ENCODE results near the gene TSPAN4. TPM values are rescaled to one million over a fixed set of nuclear protein-coding genes. Genes with fewer than 3 reads are reported as not detected.

Gene TSPAN4
- total RNA-seq, 3 donors from 2014 or later (not counting 1 experiment from before 2014, with no cell fraction given): 11.2 to 18.6 (median 14.6) TPM

DNA sequence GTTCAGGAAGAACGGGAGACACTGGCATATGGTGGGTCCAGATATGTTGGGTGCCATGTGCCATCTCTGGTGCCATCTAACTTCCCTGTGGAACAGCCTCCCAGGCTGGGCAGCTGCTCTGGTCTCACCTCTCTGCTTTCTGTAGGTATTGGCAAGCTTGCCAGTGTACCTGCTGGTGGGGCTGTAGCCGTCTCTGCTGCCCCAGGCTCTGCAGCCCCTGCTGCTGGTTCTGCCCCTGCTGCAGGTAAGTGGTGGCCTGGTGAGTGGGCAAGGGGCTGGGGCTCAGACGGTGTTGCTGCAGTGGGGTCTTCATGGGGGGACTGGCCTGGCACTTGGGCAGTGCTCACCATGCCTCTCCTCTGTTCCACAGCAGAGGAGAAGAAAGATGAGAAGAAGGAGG lies 30.3 kb upstream of the TSPAN4 start:
- intact Hi-C loops (cut with micrococcal nuclease): no loop called here
- no peaks in the 10 kb centered on the region for H3K9me3 Mint-ChIP-seq
- Histone ChIP-seq H3K9me3 (ENCODE audit: control insufficient read depth, insufficient read depth, low read length) (no peaks in the 10 kb centered on the region), H3K27me3 (ENCODE audit: control insufficient read depth, insufficient read depth, low read length) (no peaks in the 10 kb centered on the region), H3K4me1 (ENCODE audit: control insufficient read depth, insufficient read depth, low read length) (peaks cover 29% of the 10 kb centered on the region), H3K36me3 (ENCODE audit: control insufficient read depth, insufficient read depth, low read length) (peaks cover 26% of the 10 kb centered on the region), H3K27ac (ENCODE audit: low read length) (no peak overlapping the region), H3K4me3 (ENCODE audit: low read length) (no peak overlapping the region)
- H3K4me1 Mint-ChIP-seq: peaks cover 22 to 26% of the 10 kb centered on the region in 2 donors
- H3K36me3 Mint-ChIP-seq: no peaks in the 10 kb centered on the region
- WGBS (ENCODE audit: insufficient coverage): 91% methylated on average over 3 of the region's 3 CpGs
- TF ChIP-seq, protein P1, sequence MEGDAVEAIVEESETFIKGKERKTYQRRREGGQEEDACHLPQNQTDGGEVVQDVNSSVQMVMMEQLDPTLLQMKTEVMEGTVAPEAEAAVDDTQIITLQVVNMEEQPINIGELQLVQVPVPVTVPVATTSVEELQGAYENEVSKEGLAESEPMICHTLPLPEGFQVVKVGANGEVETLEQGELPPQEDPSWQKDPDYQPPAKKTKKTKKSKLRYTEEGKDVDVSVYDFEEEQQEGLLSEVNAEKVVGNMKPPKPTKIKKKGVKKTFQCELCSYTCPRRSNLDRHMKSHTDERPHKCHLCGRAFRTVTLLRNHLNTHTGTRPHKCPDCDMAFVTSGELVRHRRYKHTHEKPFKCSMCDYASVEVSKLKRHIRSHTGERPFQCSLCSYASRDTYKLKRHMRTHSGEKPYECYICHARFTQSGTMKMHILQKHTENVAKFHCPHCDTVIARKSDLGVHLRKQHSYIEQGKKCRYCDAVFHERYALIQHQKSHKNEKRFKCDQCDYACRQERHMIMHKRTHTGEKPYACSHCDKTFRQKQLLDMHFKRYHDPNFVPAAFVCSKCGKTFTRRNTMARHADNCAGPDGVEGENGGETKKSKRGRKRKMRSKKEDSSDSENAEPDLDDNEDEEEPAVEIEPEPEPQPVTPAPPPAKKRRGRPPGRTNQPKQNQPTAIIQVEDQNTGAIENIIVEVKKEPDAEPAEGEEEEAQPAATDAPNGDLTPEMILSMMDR (IDR thresholded peaks at IDR 0.05): no peak
- no peak for ATAC-seq
- H3K4me3 Mint-ChIP-seq: peak overlapping the region; percentile 25
- H3K27ac Mint-ChIP-seq: no peak overlapping the region
- DNase-seq: no peak
- H3K27me3 Mint-ChIP-seq (ENCODE audit: low read depth in 2 of 2): no peaks in the 10 kb centered on the region

DNA sequence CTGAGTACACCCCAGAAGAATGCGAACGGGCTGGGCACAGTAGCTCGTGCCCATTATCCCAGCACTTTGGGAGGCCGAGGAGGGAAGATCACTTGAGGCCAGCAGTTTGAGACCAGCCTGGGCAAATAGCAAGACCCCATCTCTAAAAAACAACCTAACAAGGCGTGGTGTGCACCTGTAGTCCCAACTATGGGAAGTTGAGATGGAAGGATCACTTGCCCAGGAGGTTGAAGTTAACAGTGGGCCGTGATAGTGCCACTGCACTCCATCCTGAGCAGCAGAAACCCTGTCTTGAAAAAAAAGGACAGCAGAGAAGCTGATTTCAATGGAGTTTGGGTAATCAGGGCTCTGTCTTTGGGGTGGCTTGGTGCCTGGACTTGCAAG lies 29.6 kb upstream of the TSPAN4 start:
- H3K9me3 Mint-ChIP-seq: no peaks in the 10 kb centered on the region
- ATAC-seq (no peak), DNase-seq (no peak)
- H3K4me3 ChIP-seq (ENCODE audit: low read length): no peak overlapping the region
- TF ChIP-seq, protein P1 (IDR thresholded peaks at IDR 0.05): no peak
- H3K27me3 ChIP-seq (ENCODE audit: control insufficient read depth, insufficient read depth, low read length): no peaks in the 10 kb centered on the region
- peaks cover 29% of the 10 kb centered on the region for H3K4me1 ChIP-seq (ENCODE audit: control insufficient read depth, insufficient read depth, low read length)
- 97% methylated on average over 6 of the region's 6 CpGs for WGBS (ENCODE audit: insufficient coverage)
- no peaks in the 10 kb centered on the region for H3K36me3 Mint-ChIP-seq
- H3K27ac Mint-ChIP-seq: no peak overlapping the region
- H3K9me3 ChIP-seq (ENCODE audit: control insufficient read depth, insufficient read depth, low read length): no peaks in the 10 kb centered on the region
- no peak overlapping the region for H3K4me3 Mint-ChIP-seq
- H3K36me3 ChIP-seq (ENCODE audit: control insufficient read depth, insufficient read depth, low read length): peaks cover 26% of the 10 kb centered on the region
- no peak overlapping the region for H3K27ac ChIP-seq (ENCODE audit: low read length)
- intact Hi-C loops (cut with micrococcal nuclease): no loop called here
- no peaks in the 10 kb centered on the region for H3K27me3 Mint-ChIP-seq (ENCODE audit: low read depth in 2 of 2)
- peaks cover 22% of the 10 kb centered on the region in 2 donors for H3K4me1 Mint-ChIP-seq

DNA sequence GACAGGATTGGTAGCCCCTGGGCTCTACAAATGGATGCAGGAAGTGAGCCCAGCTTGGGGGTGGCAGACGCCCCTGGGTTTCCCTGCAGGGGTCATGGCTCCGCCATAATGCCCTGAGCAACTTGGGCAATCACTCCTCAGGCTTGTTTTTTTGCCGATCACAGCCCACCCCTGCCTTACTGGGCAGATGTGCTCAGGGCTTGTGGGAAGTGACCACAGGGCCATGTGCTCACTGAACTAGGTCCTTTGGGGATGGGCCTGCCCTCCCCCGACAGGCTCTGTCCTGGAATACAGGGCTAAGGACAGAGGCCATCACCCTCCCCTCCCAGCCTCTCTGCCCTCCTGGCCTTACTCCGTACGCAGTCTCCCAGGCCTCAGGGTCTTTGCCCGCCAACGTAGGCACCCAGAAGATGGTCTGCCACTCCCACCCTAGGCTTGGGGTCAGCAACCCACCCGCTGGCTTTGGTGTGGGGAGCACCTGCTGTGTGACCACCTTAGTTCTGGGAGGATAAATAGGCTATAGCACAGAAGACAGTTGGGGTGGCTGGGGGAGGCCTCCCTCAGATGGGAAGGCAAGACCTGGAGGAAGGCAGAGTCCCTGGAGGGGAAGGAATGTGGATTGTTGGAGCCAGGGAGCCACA lies 29.1 kb upstream of the TSPAN4 start:
- Mint-ChIP-seq H3K27ac (no peak overlapping the region), H3K9me3 (no peaks in the 10 kb centered on the region), H3K36me3 (no peaks in the 10 kb centered on the region), H3K4me1 (peaks cover 19 to 20% of the 10 kb centered on the region in 2 donors), H3K4me3 (peak overlapping the region; percentile 1), H3K27me3 (ENCODE audit: low read depth in 2 of 2) (no peaks in the 10 kb centered on the region)
- intact Hi-C loops (cut with micrococcal nuclease): no loop called here
- WGBS (ENCODE audit: insufficient coverage): 92% methylated on average over 9 of the region's 9 CpGs
- no peak overlapping the region for H3K4me3 ChIP-seq (ENCODE audit: low read length)
- H3K27ac ChIP-seq (ENCODE audit: low read length): no peak overlapping the region
- no peaks in the 10 kb centered on the region for H3K9me3 ChIP-seq (ENCODE audit: control insufficient read depth, insufficient read depth, low read length)
- DNase-seq: no peak
- TF ChIP-seq, protein P1 (IDR thresholded peaks at IDR 0.05): no peak
- H3K4me1 ChIP-seq (ENCODE audit: control insufficient read depth, insufficient read depth, low read length): peaks cover 27% of the 10 kb centered on the region
- ATAC-seq: no peak
- H3K36me3 ChIP-seq (ENCODE audit: control insufficient read depth, insufficient read depth, low read length): peaks cover 26% of the 10 kb centered on the region
- H3K27me3 ChIP-seq (ENCODE audit: control insufficient read depth, insufficient read depth, low read length): no peaks in the 10 kb centered on the region
